Measurements from ENCODE around the gene ARL13A. TPM values are rescaled to one million over a fixed set of nuclear protein-coding genes. Genes with fewer than 3 reads are reported as not detected.

ARL13A gene
- total RNA-seq, 1 experiment from 2014 or later: not detected

DNA sequence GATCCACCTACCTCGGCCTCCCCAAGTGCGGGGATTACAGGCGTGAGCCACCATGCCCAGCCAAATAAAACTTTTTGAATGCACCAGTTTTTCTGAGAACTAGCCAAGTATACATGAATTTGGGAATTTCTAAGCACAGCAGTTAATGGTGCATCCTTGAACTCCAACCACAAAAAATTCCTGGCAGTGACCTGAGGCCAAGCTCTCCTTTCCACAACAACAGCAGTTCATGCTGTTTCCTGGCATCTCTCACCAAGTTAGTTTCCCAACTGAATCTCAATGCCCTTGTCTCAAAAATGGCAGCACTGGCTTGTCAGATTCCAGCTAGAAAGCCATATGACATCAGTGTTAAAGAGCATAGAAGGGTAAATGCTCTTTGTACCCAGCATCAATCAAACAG is 24.9 kb upstream of the ARL13A start:
- H3K36me3 ChIP-seq (ENCODE audit: control insufficient read depth, insufficient read depth, low read length): no peaks in the 10 kb centered on the region
- no TSS peak for BruUV-seq (replicated peaks)
- no peak overlapping the region for H3K4me3 ChIP-seq (ENCODE audit: low read depth in 2 of 2, low read length in 2 of 2)
- DNase-seq (ENCODE audit: low read depth, low spot score) (no peak), ATAC-seq (no peak)
- H3K27ac ChIP-seq (ENCODE audit: low read length): no peak overlapping the region
- ChIA-PET CTCF (interaction anchor here (0.6 kb wide), 1 partner anchor 34 kb away, joined by 9 read pairs; no protein-coding TSS in a partner anchor), POLR2A (no interaction called here)
- H3K9me3 ChIP-seq (ENCODE audit: control insufficient read depth, insufficient read depth, low read depth, low read length): no peaks in the 10 kb centered on the region
- no peak for TF ChIP-seq POLR2AphosphoS5 (IDR thresholded peaks at IDR 0.05; ENCODE audit: low read depth, low read length)
- TF ChIP-seq, protein P1, sequence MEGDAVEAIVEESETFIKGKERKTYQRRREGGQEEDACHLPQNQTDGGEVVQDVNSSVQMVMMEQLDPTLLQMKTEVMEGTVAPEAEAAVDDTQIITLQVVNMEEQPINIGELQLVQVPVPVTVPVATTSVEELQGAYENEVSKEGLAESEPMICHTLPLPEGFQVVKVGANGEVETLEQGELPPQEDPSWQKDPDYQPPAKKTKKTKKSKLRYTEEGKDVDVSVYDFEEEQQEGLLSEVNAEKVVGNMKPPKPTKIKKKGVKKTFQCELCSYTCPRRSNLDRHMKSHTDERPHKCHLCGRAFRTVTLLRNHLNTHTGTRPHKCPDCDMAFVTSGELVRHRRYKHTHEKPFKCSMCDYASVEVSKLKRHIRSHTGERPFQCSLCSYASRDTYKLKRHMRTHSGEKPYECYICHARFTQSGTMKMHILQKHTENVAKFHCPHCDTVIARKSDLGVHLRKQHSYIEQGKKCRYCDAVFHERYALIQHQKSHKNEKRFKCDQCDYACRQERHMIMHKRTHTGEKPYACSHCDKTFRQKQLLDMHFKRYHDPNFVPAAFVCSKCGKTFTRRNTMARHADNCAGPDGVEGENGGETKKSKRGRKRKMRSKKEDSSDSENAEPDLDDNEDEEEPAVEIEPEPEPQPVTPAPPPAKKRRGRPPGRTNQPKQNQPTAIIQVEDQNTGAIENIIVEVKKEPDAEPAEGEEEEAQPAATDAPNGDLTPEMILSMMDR (IDR thresholded peaks at IDR 0.05): no peak
- TF ChIP-seq, protein P2, sequence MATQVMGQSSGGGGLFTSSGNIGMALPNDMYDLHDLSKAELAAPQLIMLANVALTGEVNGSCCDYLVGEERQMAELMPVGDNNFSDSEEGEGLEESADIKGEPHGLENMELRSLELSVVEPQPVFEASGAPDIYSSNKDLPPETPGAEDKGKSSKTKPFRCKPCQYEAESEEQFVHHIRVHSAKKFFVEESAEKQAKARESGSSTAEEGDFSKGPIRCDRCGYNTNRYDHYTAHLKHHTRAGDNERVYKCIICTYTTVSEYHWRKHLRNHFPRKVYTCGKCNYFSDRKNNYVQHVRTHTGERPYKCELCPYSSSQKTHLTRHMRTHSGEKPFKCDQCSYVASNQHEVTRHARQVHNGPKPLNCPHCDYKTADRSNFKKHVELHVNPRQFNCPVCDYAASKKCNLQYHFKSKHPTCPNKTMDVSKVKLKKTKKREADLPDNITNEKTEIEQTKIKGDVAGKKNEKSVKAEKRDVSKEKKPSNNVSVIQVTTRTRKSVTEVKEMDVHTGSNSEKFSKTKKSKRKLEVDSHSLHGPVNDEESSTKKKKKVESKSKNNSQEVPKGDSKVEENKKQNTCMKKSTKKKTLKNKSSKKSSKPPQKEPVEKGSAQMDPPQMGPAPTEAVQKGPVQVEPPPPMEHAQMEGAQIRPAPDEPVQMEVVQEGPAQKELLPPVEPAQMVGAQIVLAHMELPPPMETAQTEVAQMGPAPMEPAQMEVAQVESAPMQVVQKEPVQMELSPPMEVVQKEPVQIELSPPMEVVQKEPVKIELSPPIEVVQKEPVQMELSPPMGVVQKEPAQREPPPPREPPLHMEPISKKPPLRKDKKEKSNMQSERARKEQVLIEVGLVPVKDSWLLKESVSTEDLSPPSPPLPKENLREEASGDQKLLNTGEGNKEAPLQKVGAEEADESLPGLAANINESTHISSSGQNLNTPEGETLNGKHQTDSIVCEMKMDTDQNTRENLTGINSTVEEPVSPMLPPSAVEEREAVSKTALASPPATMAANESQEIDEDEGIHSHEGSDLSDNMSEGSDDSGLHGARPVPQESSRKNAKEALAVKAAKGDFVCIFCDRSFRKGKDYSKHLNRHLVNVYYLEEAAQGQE (IDR thresholded peaks at IDR 0.05; ENCODE audit: insufficient read depth in 1 of 2, low read depth in 2 of 2, low read length in 1 of 2): no peak
- TF ChIP-seq SIN3A (IDR thresholded peaks at IDR 0.05; ENCODE audit: borderline replicate concordance, insufficient read depth, low read depth, low read length): no peak
- no peak for TF ChIP-seq TCF7L2 (IDR thresholded peaks at IDR 0.05; ENCODE audit: low read depth, low read length)
- no peaks in the 10 kb centered on the region for H3K4me1 ChIP-seq (ENCODE audit: control insufficient read depth, insufficient read depth, low read length)
- in situ Hi-C loops (cut with HindIII; ENCODE audit: low pct_unique_long_range_greater_than_20kb, low sequenced_read_pairs) (no loop called here), intact Hi-C loops (cut with micrococcal nuclease; ENCODE audit: unreplicated experiment) (no loop called here)
- H3K27me3 ChIP-seq (ENCODE audit: control insufficient read depth, insufficient read depth, low read length): no peaks in the 10 kb centered on the region; the same call in 1 of the 2 replicates

DNA sequence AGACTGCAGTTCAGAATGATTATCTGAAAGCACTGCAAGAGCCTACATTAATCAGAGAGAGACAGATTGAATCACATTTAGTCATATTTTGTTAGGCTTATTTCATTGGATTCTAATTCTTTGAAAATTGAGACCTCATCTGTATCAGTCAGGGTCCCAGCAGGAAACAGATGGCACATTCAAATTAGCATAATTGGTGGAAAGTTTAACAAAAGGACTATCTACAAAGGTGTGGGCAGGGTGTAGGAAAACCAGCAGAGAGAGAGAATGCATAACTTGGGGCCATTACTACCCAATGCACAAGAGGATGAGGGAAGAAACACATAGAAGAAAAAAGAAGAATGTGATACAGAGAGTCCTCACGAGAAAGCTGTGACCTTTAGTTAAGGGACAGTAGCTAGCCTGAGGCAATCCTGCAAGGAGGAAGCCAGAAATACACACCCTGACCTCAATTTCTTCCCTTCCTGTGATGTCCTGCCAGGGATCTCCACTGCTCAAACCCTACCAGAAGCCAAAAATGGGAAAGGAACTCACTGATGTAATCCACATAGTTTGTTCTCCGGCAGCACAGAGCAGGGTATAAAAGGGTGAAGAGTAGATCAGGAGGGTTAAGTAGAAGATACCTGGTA is 23.1 kb upstream of the ARL13A start:
- in situ Hi-C loops (cut with HindIII; ENCODE audit: low pct_unique_long_range_greater_than_20kb, low sequenced_read_pairs): no loop called here
- DNase-seq (ENCODE audit: low read depth, low spot score): no peak
- no TSS peak for BruUV-seq (replicated peaks)

More for the DNA sequence above, 23.1 kb upstream of the ARL13A start:
- TF ChIP-seq TCF7L2 (IDR thresholded peaks at IDR 0.05; ENCODE audit: low read depth, low read length): no peak
- TF ChIP-seq, protein P1 (IDR thresholded peaks at IDR 0.05): no peak
- TF ChIP-seq, protein P2 (IDR thresholded peaks at IDR 0.05; ENCODE audit: insufficient read depth in 1 of 2, low read depth in 2 of 2, low read length in 1 of 2): no peak
- no peak for TF ChIP-seq SIN3A (IDR thresholded peaks at IDR 0.05; ENCODE audit: borderline replicate concordance, insufficient read depth, low read depth, low read length)
- TF ChIP-seq POLR2AphosphoS5 (IDR thresholded peaks at IDR 0.05; ENCODE audit: low read depth, low read length): no peak
- Histone ChIP-seq H3K4me3 (ENCODE audit: low read depth in 2 of 2, low read length in 2 of 2) (no peak overlapping the region), H3K27ac (ENCODE audit: low read length) (no peak overlapping the region), H3K36me3 (ENCODE audit: control insufficient read depth, insufficient read depth, low read length) (no peaks in the 10 kb centered on the region), H3K4me1 (ENCODE audit: control insufficient read depth, insufficient read depth, low read length) (no peaks in the 10 kb centered on the region), H3K27me3 (ENCODE audit: control insufficient read depth, insufficient read depth, low read length) (no peaks in the 10 kb centered on the region; the same call in 1 of the 2 replicates), H3K9me3 (ENCODE audit: control insufficient read depth, insufficient read depth, low read depth, low read length) (no peaks in the 10 kb centered on the region)
- ATAC-seq: no peak
- ChIA-PET POLR2A (no interaction called here), CTCF (no interaction called here)
- intact Hi-C loops (cut with micrococcal nuclease; ENCODE audit: unreplicated experiment): no loop called here
